GM12875 (cell line): ENCODE results near the gene RHCG.

Experiments
- H3K4me3 ChIP-seq: one replicate; pipeline ENCODE4 v1.5.1; 2011; ENCODE audit warnings: low read depth, low read length, control low read depth
- CTCF ChIP-seq: IDR thresholded peaks from 2 replicates; pipeline ENCODE4 v1.5.1; 2011; ENCODE audit warnings: low read depth, mild to moderate bottlenecking, control low read depth, inconsistent platforms, low read length, moderate library complexity, borderline replicate concordance; ENCODE audit not compliant: insufficient read depth

The RHCG gene

DNA sequence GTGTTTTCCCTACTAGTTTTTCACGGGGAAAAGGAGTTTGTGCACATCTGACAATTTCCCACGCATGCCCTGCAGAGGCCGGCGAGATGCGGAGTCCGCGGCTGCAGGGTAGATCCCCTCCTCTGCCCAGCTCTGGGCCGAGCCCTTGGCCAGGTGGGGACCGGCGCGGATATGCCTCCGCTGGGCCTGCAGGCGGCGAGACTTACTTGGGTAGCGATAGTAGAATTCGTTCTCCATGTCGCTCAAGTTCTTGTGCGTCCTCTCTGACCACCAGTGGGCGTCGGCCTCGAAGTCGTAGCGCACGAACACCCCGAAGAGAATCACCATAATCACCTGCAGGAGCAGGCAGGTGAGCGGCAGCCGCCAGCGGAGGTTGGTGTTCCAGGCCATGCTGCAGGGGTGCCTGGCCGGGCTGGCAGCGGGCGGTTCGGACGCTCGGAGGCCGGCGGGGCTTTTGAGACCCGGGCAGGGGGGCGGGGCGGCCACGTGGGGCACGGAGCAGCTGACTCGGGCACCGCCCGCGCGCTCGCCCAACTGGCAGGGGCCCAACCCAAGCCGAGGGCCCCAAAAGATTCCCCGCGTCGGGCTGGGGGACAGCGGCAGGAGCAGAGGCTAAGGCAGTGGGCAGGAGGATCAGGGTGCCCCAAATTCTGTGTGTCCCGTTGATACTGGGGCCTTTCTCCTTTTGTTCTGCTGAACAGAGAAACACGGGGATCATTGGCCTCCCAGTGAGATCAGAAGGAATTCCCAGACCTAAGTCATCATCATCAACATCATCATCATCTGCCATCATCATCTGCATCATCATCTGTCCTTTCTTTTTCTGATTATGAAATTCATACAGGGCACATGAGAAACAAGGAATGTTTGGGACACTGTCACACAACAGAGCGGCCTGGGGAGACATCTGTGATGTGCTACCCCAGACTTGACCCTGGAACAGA, at the start of gene RHCG:
Gene RHCG, minus strand, starts transcription at position 429 of the 944 bp plus-strand sequence. Its CDS starts 39 bp downstream, at position 390.
- no peak within 1 kb of the TSS for H3K4me3 ChIP-seq
- TF ChIP-seq CTCF, result peak; percentile 38; the same call in 1 of the 2 replicates

- TF ChIP-seq CTCF, result no peak
- no peak overlapping the region for H3K4me3 ChIP-seq
Measured at GRCh38 chr15:89543389-89543788, 47.0 kb upstream of the RHCG start.

- no peak for TF ChIP-seq CTCF
- no peak overlapping the region for H3K4me3 ChIP-seq
Measured at GRCh38 chr15:89542369-89542768, 46.0 kb upstream of the RHCG start.

GRCh38 chr15:89539027-89539426, 42.6 kb upstream of the RHCG start:
- no peak for TF ChIP-seq CTCF
- H3K4me3 ChIP-seq, result no peak overlapping the region

- TF ChIP-seq CTCF, result no peak
Measured at GRCh38 chr15:89533861-89534544, 37.6 kb upstream of the RHCG start.

DNA sequence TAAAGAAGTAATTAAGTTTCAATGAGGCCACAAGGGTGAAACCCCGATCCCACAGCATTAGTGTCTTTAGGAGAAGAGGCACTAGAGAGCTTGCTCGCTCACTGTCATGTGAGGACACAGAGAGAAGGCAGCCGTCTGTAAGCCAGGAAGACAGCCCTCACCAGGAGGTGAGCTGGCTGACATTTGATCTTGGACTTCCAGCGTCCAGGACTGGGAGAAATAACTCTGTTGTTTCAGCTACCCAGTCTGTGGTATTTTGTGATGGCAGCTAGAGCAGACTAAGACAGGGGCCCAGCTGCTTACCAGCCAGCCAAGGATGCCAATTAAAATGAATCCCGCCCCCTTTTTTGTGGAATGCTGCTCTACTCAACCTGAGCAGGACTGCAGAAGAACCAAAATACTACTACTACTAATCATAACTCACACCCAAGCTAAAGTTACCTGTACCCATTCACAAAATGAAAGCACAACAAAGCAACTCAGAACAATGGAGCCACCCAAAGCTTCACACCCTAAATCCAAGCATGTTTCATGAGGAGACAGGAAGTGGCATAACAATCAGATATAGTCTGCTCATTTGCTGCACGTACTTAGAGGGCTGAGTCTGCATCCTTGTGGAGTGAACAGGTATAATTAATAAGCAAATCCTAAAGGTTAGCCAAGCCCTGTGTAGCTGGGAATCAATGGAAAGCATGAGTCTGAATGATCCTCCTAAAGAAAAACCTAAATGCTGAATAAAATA, 35.6 kb upstream of the RHCG start:
- no peak overlapping the region for H3K4me3 ChIP-seq
- TF ChIP-seq CTCF, result no peak

More at GRCh38 chr15:89533861-89534544, 37.6 kb upstream of the RHCG start:
- no peak overlapping the region for H3K4me3 ChIP-seq
